H1 (cell line): ENCODE results near the gene GNAO1. TPM values are rescaled to one million over a fixed set of nuclear protein-coding genes. Genes with fewer than 3 reads are reported as not detected.

Source experiments
- CTCF ChIA-PET: fragments of 300-600 bp; sonication (Branson Sonifier 250); formaldehyde crosslinking; loops from one replicate; lab custom pipeline; 2021; ENCODE audit not compliant: partially characterized antibody; lab: Charles Lee
- POLR2A ChIA-PET: fragments of 300-600 bp; sonication (Branson Sonifier 250); formaldehyde crosslinking; loops from one replicate; lab custom pipeline; 2021; ENCODE audit warnings: inconsistent platforms; ENCODE audit not compliant: partially characterized antibody; lab: Charles Lee
- DNase-seq, 2 experiments: peaks; one replicate each; pipeline versions ENCODE4 v3.0.0 to v3.0.0-alpha.2; 2010 to 2022; ENCODE audit warnings: low spot score in 2 of 2, low read depth in 1 of 2, mixed read lengths in 1 of 2
- FAIRE-seq: peaks from 2 replicates; lab custom pipeline; 2011; peaks lifted over from hg19 to GRCh38; lab: Jason Lieb, UNC
- H2AFZ ChIP-seq: 2 replicates; pipeline ENCODE4 v1.8.1; 2012; ENCODE audit warnings: low read length, inconsistent platforms
- H2AK5ac ChIP-seq: 2 replicates; pipeline ENCODE4 v1.6.1; 2013; ENCODE audit warnings: low read depth, low read length
- H2BK120ac ChIP-seq: replicated peaks from 2 replicates; pipeline ENCODE3; 2013; ENCODE audit warnings: low read depth, low read length, inconsistent platforms
- H2BK12ac ChIP-seq: 2 replicates; pipeline ENCODE4 v1.6.1; 2013; ENCODE audit warnings: low read depth, low read length
- H2BK15ac ChIP-seq: 2 replicates; pipeline ENCODE4 v1.6.1; 2013; ENCODE audit warnings: low read length
- H2BK20ac ChIP-seq: 2 replicates; pipeline ENCODE4 v1.6.1; 2013; ENCODE audit warnings: low read length
- H2BK5ac ChIP-seq: 2 replicates; pipeline ENCODE4 v1.6.1; 2013; ENCODE audit warnings: low read depth, low read length
- H3K14ac ChIP-seq: 2 replicates; pipeline ENCODE4 v1.6.1; 2013; ENCODE audit warnings: inconsistent platforms; ENCODE audit not compliant: insufficient read length
- H3K18ac ChIP-seq: 2 replicates; pipeline ENCODE4 v1.6.1; 2013; ENCODE audit warnings: low read length; ENCODE audit errors: extremely low read depth
- H3K23ac ChIP-seq: 2 replicates; pipeline ENCODE4 v1.6.1; 2013; ENCODE audit warnings: inconsistent platforms; ENCODE audit not compliant: insufficient read length
- H3K23me2 ChIP-seq: 2 replicates; pipeline ENCODE4 v1.6.1; 2013; ENCODE audit warnings: low read depth, low read length
- H3K27ac ChIP-seq: 2 replicates; pipeline ENCODE4 v1.6.1; 2011; ENCODE audit warnings: low read depth, low read length, inconsistent platforms
- H3K27me3 ChIP-seq, 4 experiments: replicated peaks in 1 of 4; 1 replicate in 1 of 4; 2 replicates in 3 of 4; pipeline versions ENCODE4 v1.6.1 to v1.8.1; 2011 to 2013; ENCODE audit warnings: low read length in 3 of 4, mild to moderate bottlenecking in 3 of 4, inconsistent platforms in 2 of 4, mixed read lengths in 2 of 4, moderate library complexity in 1 of 4; ENCODE audit not compliant: control insufficient read depth in 3 of 4, insufficient read depth in 3 of 4; ENCODE audit errors: extremely low read depth in 1 of 4
- H3K36me3 ChIP-seq, 4 experiments: 2 replicates each; pipeline versions ENCODE4 v1.6.1 to v1.8.1; 2011 to 2013; ENCODE audit warnings: mild to moderate bottlenecking in 4 of 4, low read length in 3 of 4, moderate library complexity in 2 of 4, control low read depth in 1 of 4, inconsistent platforms in 1 of 4; ENCODE audit not compliant: insufficient read depth in 4 of 4, control insufficient read depth in 2 of 4
- H3K4ac ChIP-seq: replicated peaks from 2 replicates; pipeline ENCODE3; 2013; ENCODE audit warnings: low read length, low read depth, mixed read lengths, inconsistent platforms; ENCODE audit not compliant: insufficient read length
- H3K4me1 ChIP-seq, 4 experiments: replicated peaks in 1 of 4; 1 replicate in 1 of 4; 2 replicates in 3 of 4; pipeline versions ENCODE4 v1.6.1 to v1.8.1; 2011 to 2013; ENCODE audit warnings: low read length in 3 of 4, inconsistent platforms in 2 of 4, mixed read lengths in 1 of 4; ENCODE audit not compliant: insufficient read depth in 4 of 4, control insufficient read depth in 3 of 4
- H3K4me2 ChIP-seq, 2 experiments: 2 replicates each; pipeline versions ENCODE4 v1.6.1 to v1.8.1; 2011 to 2013; ENCODE audit warnings: low read depth in 2 of 2, low read length in 2 of 2, control low read depth in 1 of 2, inconsistent platforms in 1 of 2, mild to moderate bottlenecking in 1 of 2; ENCODE audit not compliant: insufficient read depth in 1 of 2
- H3K4me3 ChIP-seq, 4 experiments: fragments of 200-600, 300-600 bp in 1 of 4; sonication (generic), shearing (Covaris generic), sonication (Bioruptor Twin) in 1 of 4; 2 replicates each; pipeline versions ENCODE4 v1.5.1 to v1.8.1; 2011 to 2016; ENCODE audit warnings: low read length in 4 of 4, low read depth in 3 of 4, control low read depth in 2 of 4, inconsistent platforms in 2 of 4, mild to moderate bottlenecking in 2 of 4, mixed read lengths in 1 of 4, moderate library complexity in 1 of 4; ENCODE audit not compliant: insufficient read depth in 2 of 4; ENCODE audit errors: extremely low read depth in 1 of 4
- H3K56ac ChIP-seq: replicated peaks from 2 replicates; pipeline ENCODE3; 2013; ENCODE audit warnings: low read depth, mild to moderate bottlenecking, mixed read lengths, low read length, inconsistent platforms; ENCODE audit not compliant: insufficient read length
- H3K79me1 ChIP-seq: 2 replicates; pipeline ENCODE4 v1.6.1; 2013; ENCODE audit warnings: low read depth, low read length, control low read depth
- H3K79me2 ChIP-seq, 2 experiments: 2 replicates each; pipeline versions ENCODE4 v1.6.1 to v1.8.1; 2012 to 2013; ENCODE audit warnings: low read length in 2 of 2, mild to moderate bottlenecking in 2 of 2, inconsistent platforms in 1 of 2; ENCODE audit not compliant: insufficient read depth in 2 of 2, control insufficient read depth in 1 of 2
- H3K9ac ChIP-seq, 4 experiments: replicated peaks in 1 of 4; 1 replicate in 1 of 4; 2 replicates in 3 of 4; pipeline versions ENCODE4 v1.6.1 to v1.8.1; 2011 to 2013; ENCODE audit warnings: low read depth in 3 of 4, low read length in 3 of 4, control low read depth in 2 of 4, mild to moderate bottlenecking in 2 of 4, moderate library complexity in 2 of 4, inconsistent platforms in 1 of 4; ENCODE audit errors: extremely low read depth in 1 of 4
- H3K9me3 ChIP-seq, 2 experiments: 2 replicates each; pipeline versions ENCODE4 v1.6.1 to v1.8.1; 2012 to 2013; ENCODE audit warnings: mild to moderate bottlenecking in 2 of 2, moderate library complexity in 2 of 2, control low read depth in 1 of 2, inconsistent platforms in 1 of 2, low read depth in 1 of 2, low read length in 1 of 2, mixed read lengths in 1 of 2; ENCODE audit not compliant: insufficient read depth in 2 of 2
- H4K20me1 ChIP-seq, 2 experiments: replicated peaks in 1 of 2; 2 replicates each; pipeline versions ENCODE3 to v1.8.1; 2011 to 2013; ENCODE audit warnings: inconsistent platforms in 2 of 2, low read length in 2 of 2, mild to moderate bottlenecking in 1 of 2; ENCODE audit not compliant: insufficient read depth in 2 of 2, control insufficient read depth in 1 of 2
- H4K5ac ChIP-seq: 2 replicates; pipeline ENCODE4 v1.6.1; 2013; ENCODE audit warnings: low read length, low read depth, mixed read lengths, inconsistent platforms; ENCODE audit not compliant: insufficient read length
- H4K8ac ChIP-seq: 2 replicates; pipeline ENCODE4 v1.8.0; 2013; ENCODE audit warnings: mild to moderate bottlenecking, moderate library complexity, low read length, inconsistent platforms; ENCODE audit not compliant: insufficient read depth; ENCODE audit errors: extremely low read depth
- H4K91ac ChIP-seq: replicated peaks from 2 replicates; pipeline ENCODE3; 2013; ENCODE audit warnings: low read length, mixed read lengths, inconsistent platforms; ENCODE audit not compliant: insufficient read length
- ASH2L ChIP-seq: fragments of 200-600, 300-600 bp; sonication (generic); IDR thresholded peaks from one replicate; pipeline ENCODE4 v1.7.1; 2017; ENCODE audit warnings: low read length
- BRCA1 ChIP-seq: IDR thresholded peaks from 2 replicates; pipeline ENCODE4 v1.6.1; 2012; ENCODE audit warnings: low read depth, low read length, improper control_type of control experiment
- GABPA ChIP-seq: IDR thresholded peaks from 2 replicates; pipeline ENCODE4 v1.6.1; 2011; ENCODE audit warnings: mild to moderate bottlenecking, low read length, moderate library complexity, borderline replicate concordance; ENCODE audit not compliant: insufficient read depth
- HDAC6 ChIP-seq: IDR thresholded peaks from one replicate; pipeline ENCODE4 v1.7.1; 2012; ENCODE audit warnings: low read depth, mild to moderate bottlenecking, inconsistent platforms, low read length, moderate library complexity
- KDM5A ChIP-seq: fragments of 200-600 bp; IDR thresholded peaks from 2 replicates; pipeline ENCODE4 v1.7.1; 2012; ENCODE audit warnings: mild to moderate bottlenecking, low read length, inconsistent platforms, mixed read lengths
- MAFK ChIP-seq: IDR thresholded peaks from 2 replicates; pipeline ENCODE4 v1.6.1; 2012; ENCODE audit warnings: low read depth, mild to moderate bottlenecking, improper control_type of control experiment, low read length
- NANOG ChIP-seq: IDR thresholded peaks from 2 replicates; pipeline ENCODE4 v1.6.1; 2011; ENCODE audit warnings: low read length, low read depth, mild to moderate bottlenecking, inconsistent platforms; ENCODE audit not compliant: insufficient read depth, poor library complexity, severe bottlenecking
- RAD21 ChIP-seq, 2 experiments: IDR thresholded peaks in 1 of 2; conservative IDR thresholded peaks in 1 of 2; 2 replicates each; pipeline ENCODE4 v1.6.1; 2011; ENCODE audit warnings: low read depth in 2 of 2, low read length in 2 of 2, improper control_type of control experiment in 1 of 2, inconsistent platforms in 1 of 2, mild to moderate bottlenecking in 1 of 2, moderate library complexity in 1 of 2
- SP4 ChIP-seq: IDR thresholded peaks from 2 replicates; pipeline ENCODE4 v1.6.1; 2012; ENCODE audit warnings: low read length, inconsistent platforms
- SRF ChIP-seq: IDR thresholded peaks from 2 replicates; pipeline ENCODE4 v1.6.1; 2011; ENCODE audit warnings: mild to moderate bottlenecking, low read depth, low read length, moderate library complexity
- SUZ12 ChIP-seq: fragments of 200-600 bp; sonication (generic); IDR thresholded peaks from 2 replicates; pipeline ENCODE4 v1.6.1; 2012; ENCODE audit warnings: mild to moderate bottlenecking, inconsistent platforms, low read length, moderate library complexity, mixed read lengths
- TBP ChIP-seq: IDR thresholded peaks from 2 replicates; pipeline ENCODE4 v1.6.1; 2011; ENCODE audit warnings: low read depth, low read length, improper control_type of control experiment
- YY1 ChIP-seq: IDR thresholded peaks from 2 replicates; pipeline ENCODE4 v1.6.1; 2011; ENCODE audit warnings: low read depth, mild to moderate bottlenecking, low read length
- WGBS, 2 experiments: shearing (Covaris generic) in 1 of 2; methylation state at CpG; one replicate each; pipeline versions ENCODE4 v1.1.6 to v1.1.7; 2013 to 2015; ENCODE audit warnings: low lambda C conversion rate in 2 of 2, mixed read lengths in 2 of 2, inconsistent platforms in 1 of 2, low coverage in 1 of 2, missing lambda C conversion rate in 1 of 2; ENCODE audit not compliant: insufficient replicate concordance in 2 of 2, insufficient coverage in 1 of 2, insufficient read length in 1 of 2; ENCODE audit errors: extremely low coverage in 1 of 2, missing lambda C conversion rate in 1 of 2; 5-methylcytosine and 5-hydroxymethylcytosine counted together
- polyA plus RNA-seq, 7 experiments: library from polyadenylated mRNA; depleted of rRNA in 3 of 7; stranded (reverse) in 5 of 7; unstranded in 2 of 7; fragments of >200 nt in 5 of 7; fragments of 200-250 nt in 2 of 7; gene quantifications; 1 replicate in 5 of 7; 2 replicates in 1 of 7; 4 replicates in 1 of 7; pipeline versions ENCODE4 v1.2.1 to v1.2.3, GENCODE V29; 2011 to 2013; ENCODE audit warnings: missing spikeins in 2 of 7, mixed read lengths in 2 of 7
- total RNA-seq: library from RNA; stranded (reverse); fragmentation: NEBNext Ultra II Directional; extraction: Animal tissue kit (Norgen Biotek cat#: 25700); gene quantifications from 2 replicates; pipeline ENCODE4 v1.2.1, GENCODE V29; 2021

GNAO1 gene
- total and polyA plus RNA-seq, 2 of the 8 experiments (the other 6 are each of a cell fraction or from before 2014, with no cell fraction given): 6.7 to 34.4 TPM

- ChIA-PET CTCF (interaction anchor here (0.7 to 1.3 kb wide), 4 partner anchors 10 to 52 kb away, joined by 3 to 4 read pairs (median 3); partner anchors contain the start of genes NUDT21 and OGFOD1), POLR2A (no interaction called here)
- Histone ChIP-seq H3K4me1 (no peaks in the 10 kb centered on the region), H3K79me2 (no peaks in the 10 kb centered on the region), H2BK15ac (no peak overlapping the region), H4K8ac (no peak overlapping the region), H3K56ac (no peak overlapping the region), H3K9me3 (no peaks in the 10 kb centered on the region), H2BK12ac (no peak overlapping the region), H2AK5ac (no peak overlapping the region), H3K27me3 (no peaks in the 10 kb centered on the region), H3K14ac (no peak overlapping the region), H2BK5ac (no peak overlapping the region), H3K36me3 (peaks cover 0 to 9% (median 8%) of the 10 kb centered on the region in 4 experiments; a peak in 3 of 8 replicates), H3K4ac (no peak overlapping the region), H3K23me2 (no peaks in the 10 kb centered on the region), H4K91ac (no peak overlapping the region), H3K4me2 (no peak overlapping the region), H2BK120ac (no peak overlapping the region), H3K4me3 (no peak overlapping the region), H4K5ac (no peak overlapping the region), H3K18ac (no peak overlapping the region), H3K23ac (no peak overlapping the region), H3K9ac (no peak overlapping the region), H3K79me1 (no peaks in the 10 kb centered on the region), H2BK20ac (no peak overlapping the region), H4K20me1 (peaks cover 0 to 2% of the 10 kb centered on the region in 2 experiments), H2AFZ (no peak overlapping the region), H3K27ac (no peak overlapping the region)
- TF ChIP-seq NANOG (no peak), TBP (no peak), HDAC6 (no peak), RAD21 (IDR thresholded peaks at IDR 0.05 in 1 of 2, conservative IDR thresholded peaks at IDR 0.05 in 1 of 2; ENCODE audit: low read depth in 2 of 2, low read length in 2 of 2) (no peak), KDM5A (no peak), MAFK (no peak), SRF (no peak), BRCA1 (no peak), GABPA (no peak), SP4 (no peak), ASH2L (no peak), SUZ12 (no peak), YY1 (no peak)
- no peak for FAIRE-seq
- WGBS, 2 experiments: 86% methylated on average over 2 of the region's 2 CpGs; no CpG with 5 or more reads in 1 of the 2 experiments
- DNase-seq: no peak
Measured at GRCh38 chr16:56399047-56399446, 207.8 kb downstream of the GNAO1 start.
